ENCODE data around the gene TBX10. TPM values are rescaled to one million over a fixed set of nuclear protein-coding genes. Genes with fewer than 3 reads are reported as not detected.
A peak's percentile ranks its signal among the peaks of the same experiment; 100 is the strongest.

Gene TBX10
- total RNA-seq, 2 experiments from 2014 or later: not detected

DNA sequence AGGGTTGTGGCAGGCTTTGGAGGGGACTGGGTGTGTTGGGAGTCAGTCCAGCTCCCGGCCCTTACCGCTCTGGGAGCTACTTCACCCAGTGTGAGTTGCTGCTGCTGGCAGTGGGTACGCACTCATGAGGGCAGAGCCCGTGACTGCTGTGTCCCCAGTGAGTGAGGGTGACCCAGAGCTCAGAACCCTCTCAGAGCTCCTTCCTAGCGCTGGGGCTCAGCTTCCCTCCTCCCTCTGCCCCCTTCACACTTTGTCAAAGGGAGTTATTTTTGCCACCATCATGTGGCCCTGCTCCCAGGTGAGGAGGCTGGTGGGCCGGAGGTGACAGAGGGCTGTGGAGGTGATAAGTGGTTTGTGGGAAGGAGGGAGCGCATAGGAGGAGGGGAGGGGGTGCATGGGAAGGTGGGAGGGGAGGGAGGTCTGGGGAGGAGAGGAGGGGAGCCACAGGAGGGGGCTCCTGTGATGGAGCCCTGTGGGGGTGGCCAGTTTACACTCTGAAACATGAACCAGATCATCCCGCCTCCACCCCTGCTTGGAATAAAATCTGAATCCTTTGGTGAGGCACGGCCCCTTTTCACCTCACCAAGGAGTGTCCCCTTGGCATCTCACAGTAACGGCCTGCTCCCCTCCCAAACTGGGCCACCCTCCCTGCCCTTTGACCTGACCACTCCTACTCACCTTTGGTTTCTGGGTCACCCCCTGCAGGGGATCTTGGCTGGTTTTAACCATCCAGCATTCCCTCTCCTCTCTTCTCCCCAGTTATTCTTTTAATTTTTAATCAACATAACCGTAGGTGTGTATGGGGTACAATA, 22.9 kb downstream of the TBX10 start:
- POLR2A ChIA-PET: interaction anchor here (1.0 to 4.7 kb wide), 3 partner anchors 9 to 13 kb away, joined by 3 to 41 read pairs (median 6); partner anchors contain the start of gene NUDT8
- ATAC-seq (ENCODE audit: low read depth): no peak
- H3K4me3 Mint-ChIP-seq: peak overlapping the region; percentile 81
- peaks cover 10% of the 10 kb centered on the region for H3K27me3 Mint-ChIP-seq
- peaks cover 17% of the 10 kb centered on the region for H3K4me1 Mint-ChIP-seq
- peaks cover 2% of the 10 kb centered on the region for H3K36me3 Mint-ChIP-seq
- DNase-seq: no peak
- H3K9me3 Mint-ChIP-seq: no peaks in the 10 kb centered on the region
- H3K27ac Mint-ChIP-seq: peak overlapping the region; percentile 95

DNA sequence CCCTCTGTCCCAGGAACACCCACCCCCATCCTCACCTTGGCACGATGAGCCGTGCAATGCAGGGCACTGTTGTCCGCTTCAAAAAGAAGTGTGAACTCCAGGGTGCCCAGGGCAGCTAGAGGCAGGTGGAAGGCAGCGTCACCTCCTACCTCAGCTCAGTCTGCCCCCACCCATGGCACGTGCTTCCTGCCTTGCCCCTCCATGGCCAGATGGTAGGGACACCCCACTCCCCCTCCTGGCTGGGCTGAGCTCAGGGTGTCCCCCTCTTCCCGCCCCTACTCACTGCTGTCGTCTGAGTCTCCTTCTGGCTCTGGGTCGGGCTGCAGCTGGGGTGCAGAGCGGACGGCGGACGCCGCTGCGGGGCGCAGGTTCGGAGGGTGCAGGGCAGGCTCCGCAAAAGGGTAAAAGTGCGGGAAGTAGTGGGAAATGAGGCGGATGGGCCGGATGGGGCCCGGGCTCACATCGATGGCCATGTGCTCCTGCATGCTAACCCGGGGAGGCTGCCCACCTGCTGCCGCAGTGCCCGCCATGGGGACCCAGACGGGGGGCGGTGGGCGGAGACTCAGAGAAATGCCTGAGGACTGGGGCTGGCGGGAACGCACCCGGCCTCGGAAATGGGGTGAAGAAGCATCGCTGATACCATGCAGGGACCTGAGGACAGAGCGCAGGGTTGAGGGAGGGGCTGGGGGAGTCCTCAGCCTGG, 23.7 kb downstream of the TBX10 start:
- no peak for DNase-seq
- Mint-ChIP-seq H3K4me1 (peaks cover 17% of the 10 kb centered on the region), H3K27me3 (peaks cover 10% of the 10 kb centered on the region), H3K27ac (peak overlapping the region; percentile 95), H3K4me3 (peak overlapping the region; percentile 81), H3K9me3 (no peaks in the 10 kb centered on the region), H3K36me3 (peaks cover 2% of the 10 kb centered on the region)
- ATAC-seq (ENCODE audit: low read depth): peak; percentile 8
- POLR2A ChIA-PET: interaction anchor here (1.0 to 4.7 kb wide), 2 partner anchors 8 to 14 kb away, joined by 3 to 41 read pairs; partner anchors contain the start of gene NUDT8

DNA sequence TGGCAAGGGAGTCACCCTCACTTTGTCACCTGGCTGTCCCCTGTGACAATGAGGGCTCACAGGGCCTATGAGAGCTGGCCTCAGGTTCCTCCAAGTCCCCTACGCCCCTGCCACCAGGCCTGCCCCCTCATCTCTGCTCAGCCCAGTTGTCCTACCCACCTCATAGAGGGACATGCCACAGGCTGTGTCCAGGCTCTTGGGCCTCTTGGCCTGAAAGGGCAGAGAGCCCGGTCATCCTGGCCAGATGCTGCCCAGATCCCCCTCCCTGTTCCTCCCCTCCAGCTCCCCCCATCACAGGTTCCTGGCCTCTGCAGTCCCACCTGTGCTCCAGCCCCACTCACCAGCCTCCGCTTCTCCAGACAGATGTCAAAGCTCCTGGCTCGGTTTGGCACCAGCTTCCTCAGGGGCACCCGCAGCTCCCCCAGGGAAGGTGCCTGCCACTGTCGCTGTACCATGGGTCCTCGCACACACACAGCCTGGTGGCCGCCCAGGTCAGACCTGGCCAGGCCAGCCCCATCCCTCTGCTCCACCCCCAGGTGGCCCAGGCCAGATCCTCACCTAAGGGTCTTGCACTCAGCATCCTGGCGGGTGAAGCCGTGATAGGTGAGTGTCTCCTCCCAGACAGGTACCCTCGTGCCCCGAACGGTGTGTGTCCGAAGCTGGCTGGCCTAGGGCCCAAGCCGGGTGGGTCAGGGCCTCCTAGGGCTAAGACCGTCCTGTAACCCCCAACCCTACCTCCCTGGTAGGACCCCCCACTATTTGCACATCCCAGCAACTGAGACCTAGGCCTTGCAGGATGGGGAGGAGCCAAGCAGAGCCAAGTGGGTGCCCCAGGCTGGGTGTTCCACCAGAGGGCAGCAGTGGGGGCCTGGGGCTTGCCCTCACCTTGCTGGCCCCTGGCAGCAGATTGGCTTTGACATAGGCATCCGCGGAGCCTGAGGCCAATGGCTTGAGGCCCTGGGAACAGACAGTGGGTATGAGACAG, 24.5 kb downstream of the TBX10 start:
- no peaks in the 10 kb centered on the region for H3K9me3 Mint-ChIP-seq
- peaks cover 10% of the 10 kb centered on the region for H3K27me3 Mint-ChIP-seq
- H3K4me1 Mint-ChIP-seq: peaks cover 15% of the 10 kb centered on the region
- ATAC-seq (ENCODE audit: low read depth) (peak; percentile 47), DNase-seq (peak; percentile 83)
- POLR2A ChIA-PET: interaction anchor here (1.5 to 4.7 kb wide), 4 partner anchors 14 to 54 kb away, joined by 3 to 41 read pairs (median 9); partner anchors contain the start of genes GSTP1 and NUDT8
- peak overlapping the region; percentile 95 for H3K27ac Mint-ChIP-seq
- H3K4me3 Mint-ChIP-seq: peak overlapping the region; percentile 81
- peaks cover 2% of the 10 kb centered on the region for H3K36me3 Mint-ChIP-seq

DNA sequence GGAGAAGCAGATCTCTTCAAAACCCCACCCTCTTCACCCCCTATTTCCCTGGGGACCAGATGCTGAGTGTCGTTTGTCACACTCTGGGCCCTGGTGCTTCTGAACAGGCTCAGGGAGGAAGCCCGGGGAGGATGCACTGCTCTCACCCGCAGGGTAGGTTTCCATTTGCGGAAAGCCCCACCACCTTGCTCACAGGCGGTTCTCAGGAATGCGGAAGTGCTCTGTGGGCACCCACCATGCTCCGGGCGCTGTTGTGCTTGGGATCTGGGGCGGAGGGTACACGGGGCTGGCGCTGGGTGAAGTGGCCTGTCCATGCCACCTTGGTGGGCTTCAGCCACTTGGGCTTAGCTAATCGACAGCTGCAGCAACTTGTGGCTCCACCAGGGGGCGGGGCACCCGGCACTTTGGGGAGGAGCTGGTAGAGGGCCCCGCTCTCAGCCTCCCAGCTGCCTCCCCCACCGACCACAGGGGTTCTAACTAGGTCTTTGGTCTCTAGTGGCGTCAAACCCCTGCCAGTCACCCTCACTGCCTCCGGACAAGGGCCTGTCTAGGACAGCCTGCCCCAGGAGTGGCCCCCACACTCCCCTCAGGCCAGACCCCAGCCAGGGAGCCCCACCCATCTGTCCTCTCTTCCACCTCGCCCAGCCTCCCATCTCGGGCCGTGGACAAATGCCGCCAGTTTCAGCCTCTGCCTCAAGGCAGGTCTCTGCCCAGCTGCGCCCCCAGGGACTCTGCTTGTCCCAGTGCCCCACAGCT, 25.4 kb downstream of the TBX10 start:
- peaks cover 5% of the 10 kb centered on the region for H3K36me3 Mint-ChIP-seq
- H3K4me1 Mint-ChIP-seq: peaks cover 15% of the 10 kb centered on the region
- H3K9me3 Mint-ChIP-seq: no peaks in the 10 kb centered on the region
- peaks cover 10% of the 10 kb centered on the region for H3K27me3 Mint-ChIP-seq
- ATAC-seq (ENCODE audit: low read depth): peak; percentile 82
- peak overlapping the region; percentile 95 for H3K27ac Mint-ChIP-seq
- peak overlapping the region; percentile 81 for H3K4me3 Mint-ChIP-seq
- POLR2A ChIA-PET: interaction anchor here (0.6 to 4.7 kb wide), 5 partner anchors 15 to 568 kb away, joined by 3 to 41 read pairs (median 8); partner anchors contain the start of genes GSTP1 and NUDT8
- DNase-seq: peak; percentile 86

DNA sequence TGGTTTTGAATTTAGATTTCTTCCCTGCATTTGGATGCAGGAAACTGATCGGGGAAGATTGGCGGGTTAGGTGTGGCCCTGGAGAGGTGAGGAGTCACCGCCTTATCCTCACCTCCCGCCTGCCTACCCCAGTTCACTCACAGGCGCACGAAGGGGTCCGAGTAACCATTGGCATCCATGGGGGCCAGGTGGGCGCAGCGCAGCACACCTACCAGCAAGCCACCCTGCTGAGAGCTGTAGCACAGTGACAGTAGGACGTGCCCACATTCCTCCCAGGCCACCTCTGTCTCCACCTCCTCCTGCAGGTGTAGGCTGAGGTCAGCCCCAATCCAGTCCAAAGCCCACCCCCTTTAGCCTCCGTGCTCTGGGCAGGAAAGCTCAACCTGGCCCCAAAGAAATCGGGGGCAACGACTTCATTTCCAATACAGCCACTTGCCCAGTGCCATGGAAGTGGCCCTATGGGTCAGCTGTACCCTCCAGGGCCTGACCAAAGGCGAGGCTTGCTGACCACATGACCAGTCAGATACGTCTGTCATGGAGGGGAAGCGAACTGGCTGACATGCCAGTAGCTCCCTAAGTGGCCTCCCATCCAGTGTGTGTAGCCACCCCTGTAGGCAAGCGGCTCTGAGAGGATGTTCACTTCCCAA, 26.1 kb downstream of the TBX10 start:
- peaks cover 10% of the 10 kb centered on the region for H3K27me3 Mint-ChIP-seq
- DNase-seq (no peak), ATAC-seq (ENCODE audit: low read depth) (no peak)
- peak overlapping the region; percentile 95 for H3K27ac Mint-ChIP-seq
- peak overlapping the region; percentile 81 for H3K4me3 Mint-ChIP-seq
- no peaks in the 10 kb centered on the region for H3K9me3 Mint-ChIP-seq
- H3K36me3 Mint-ChIP-seq: peaks cover 9% of the 10 kb centered on the region
- POLR2A ChIA-PET: interaction anchor here (0.5 to 4.7 kb wide), 6 partner anchors 16 to 567 kb away, joined by 3 to 41 read pairs (median 6); partner anchors contain the start of genes GSTP1 and NUDT8
- peaks cover 19% of the 10 kb centered on the region for H3K4me1 Mint-ChIP-seq

DNA sequence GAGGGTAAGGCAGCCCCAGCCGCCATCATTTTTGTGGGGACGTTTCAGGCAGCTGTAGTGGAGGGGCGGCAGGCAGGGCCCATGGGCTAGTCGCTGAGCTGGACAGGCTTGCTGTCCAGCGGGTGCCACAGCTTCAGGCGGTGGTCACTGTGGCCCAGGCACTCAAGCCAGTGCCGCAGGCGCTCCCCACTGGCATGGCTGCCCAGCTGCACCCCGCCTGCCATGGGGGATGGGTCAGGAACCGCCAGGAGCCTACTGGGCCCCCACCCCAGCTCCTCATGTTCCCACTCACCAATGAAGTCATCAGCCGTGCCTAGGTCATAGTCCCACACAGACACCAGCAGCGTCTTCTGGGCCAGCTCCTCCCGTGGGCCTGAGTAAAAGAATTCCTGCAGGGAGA, 26.8 kb downstream of the TBX10 start:
- Mint-ChIP-seq H3K27ac (peak overlapping the region; percentile 95), H3K36me3 (peaks cover 9% of the 10 kb centered on the region), H3K4me1 (peaks cover 21% of the 10 kb centered on the region), H3K27me3 (peaks cover 7% of the 10 kb centered on the region), H3K9me3 (no peaks in the 10 kb centered on the region), H3K4me3 (no peak overlapping the region)
- DNase-seq (no peak), ATAC-seq (ENCODE audit: low read depth) (no peak)
- POLR2A ChIA-PET: interaction anchor here (0.5 to 4.7 kb wide), 3 partner anchors 17 to 222 kb away, joined by 3 to 41 read pairs (median 10); partner anchors contain the start of gene NUDT8

DNA sequence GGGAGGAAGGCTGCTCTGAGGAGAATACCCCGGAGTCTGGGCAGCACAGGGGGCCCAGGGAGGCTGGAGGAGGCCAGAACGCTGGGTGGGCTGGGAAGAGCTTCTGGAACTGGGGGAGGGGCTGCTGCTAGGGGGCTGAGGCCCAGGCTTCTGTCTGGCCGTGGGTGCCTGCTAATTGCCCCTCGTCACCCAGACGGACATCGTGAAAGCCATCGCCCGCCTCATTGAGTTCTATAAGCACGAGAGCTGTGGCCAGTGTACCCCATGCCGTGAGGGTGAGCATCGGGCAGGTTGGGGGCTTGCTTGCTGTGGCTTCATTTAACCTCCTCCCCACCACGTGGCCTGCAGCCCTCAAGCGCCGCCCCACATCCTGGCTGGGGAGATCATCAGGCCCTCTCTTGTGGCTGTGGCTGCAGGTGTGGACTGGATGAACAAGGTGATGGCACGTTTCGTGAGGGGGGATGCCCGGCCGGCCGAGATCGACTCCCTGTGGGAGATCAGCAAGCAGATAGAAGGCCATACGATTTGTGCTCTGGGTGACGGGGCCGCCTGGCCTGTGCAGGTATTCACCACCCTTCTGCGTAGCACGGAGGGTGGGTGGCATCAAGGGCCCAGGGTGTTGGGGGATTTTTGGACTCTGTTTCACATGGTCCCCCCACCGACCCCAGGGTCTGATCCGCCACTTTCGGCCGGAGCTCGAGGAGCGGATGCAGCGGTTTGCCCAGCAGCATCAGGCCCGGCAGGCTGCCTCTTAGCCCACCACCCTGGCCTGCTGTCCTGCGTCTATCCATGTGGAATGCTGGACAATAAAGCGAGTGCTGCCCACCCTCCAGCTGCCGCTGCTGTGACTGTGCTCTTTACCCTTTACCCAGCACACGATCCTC, 27.6 kb downstream of the TBX10 start:
- Mint-ChIP-seq H3K4me3 (no peak overlapping the region), H3K27ac (peak overlapping the region; percentile 12)
- POLR2A ChIA-PET: interaction anchor here (4.7 kb wide), 1 partner anchor 18 kb away, joined by 41 read pairs; the partner anchor contains the start of gene NUDT8

DNA sequence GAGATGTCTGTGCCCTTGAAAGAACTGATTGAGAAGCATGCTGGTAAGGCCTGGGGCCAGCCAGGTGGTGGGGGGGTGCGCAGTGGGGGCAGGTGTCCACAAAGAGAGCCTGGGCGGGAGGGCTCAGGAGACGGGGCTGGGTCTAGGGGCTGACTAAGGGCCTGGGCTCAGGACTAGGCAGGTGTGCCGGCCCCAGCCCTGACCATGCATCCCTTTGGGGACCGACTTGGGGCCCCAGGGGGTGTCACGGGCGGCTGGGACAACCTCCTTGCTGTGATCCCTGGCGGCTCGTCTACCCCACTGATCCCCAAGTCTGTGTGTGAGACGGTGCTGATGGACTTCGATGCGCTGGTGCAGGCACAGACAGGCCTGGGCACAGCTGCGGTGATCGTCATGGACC, 28.4 kb downstream of the TBX10 start:
- ATAC-seq (ENCODE audit: low read depth): no peak
- Mint-ChIP-seq H3K4me3 (no peak overlapping the region), H3K27ac (no peak overlapping the region)

More for the DNA sequence above, 27.6 kb downstream of the TBX10 start:
- H3K4me1 Mint-ChIP-seq: peaks cover 19% of the 10 kb centered on the region
- DNase-seq (no peak), ATAC-seq (ENCODE audit: low read depth) (no peak)
- H3K9me3 Mint-ChIP-seq: no peaks in the 10 kb centered on the region
- peaks cover 2% of the 10 kb centered on the region for H3K27me3 Mint-ChIP-seq
- peaks cover 9% of the 10 kb centered on the region for H3K36me3 Mint-ChIP-seq

DNA sequence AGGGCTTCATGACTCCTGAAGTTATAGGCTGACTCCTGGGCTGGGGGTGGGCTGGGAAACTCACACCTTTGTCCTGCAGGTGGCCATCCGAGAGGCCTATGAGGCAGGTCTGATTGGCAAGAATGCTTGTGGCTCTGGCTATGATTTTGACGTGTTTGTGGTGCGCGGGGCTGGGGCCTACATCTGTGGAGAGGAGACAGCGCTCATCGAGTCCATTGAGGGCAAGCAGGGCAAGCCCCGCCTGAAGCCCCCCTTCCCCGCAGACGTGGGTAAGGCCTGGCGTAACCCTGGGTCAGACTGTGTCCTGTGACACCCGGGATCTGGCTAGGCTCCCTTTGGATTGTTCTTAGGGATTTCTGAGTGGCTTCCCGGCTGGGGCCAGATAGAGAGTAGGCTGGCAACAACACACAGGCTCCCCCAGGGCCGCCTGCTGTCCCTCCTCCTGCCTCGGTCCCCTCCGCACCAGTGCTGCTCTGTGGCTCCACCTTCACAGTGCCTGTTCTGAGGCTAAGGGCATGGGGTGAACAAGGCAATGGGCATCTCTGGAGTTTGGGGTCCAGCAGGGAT, 29.2 kb downstream of the TBX10 start:
- H3K27me3 Mint-ChIP-seq: no peaks in the 10 kb centered on the region
- peaks cover 9% of the 10 kb centered on the region for H3K36me3 Mint-ChIP-seq
- H3K9me3 Mint-ChIP-seq: no peaks in the 10 kb centered on the region
- POLR2A ChIA-PET: interaction anchor here (0.6 kb wide), 1 partner anchor 229 kb away, joined by 4 read pairs; no protein-coding TSS in a partner anchor
- H3K27ac Mint-ChIP-seq: no peak overlapping the region
- DNase-seq (no peak), ATAC-seq (ENCODE audit: low read depth) (no peak)
- H3K4me3 Mint-ChIP-seq: no peak overlapping the region
- peaks cover 18% of the 10 kb centered on the region for H3K4me1 Mint-ChIP-seq

More for the DNA sequence above, 28.4 kb downstream of the TBX10 start:
- DNase-seq: no peak
- POLR2A ChIA-PET: no interaction called here
- Mint-ChIP-seq H3K9me3 (no peaks in the 10 kb centered on the region), H3K4me1 (peaks cover 19% of the 10 kb centered on the region), H3K27me3 (no peaks in the 10 kb centered on the region), H3K36me3 (peaks cover 9% of the 10 kb centered on the region)

DNA sequence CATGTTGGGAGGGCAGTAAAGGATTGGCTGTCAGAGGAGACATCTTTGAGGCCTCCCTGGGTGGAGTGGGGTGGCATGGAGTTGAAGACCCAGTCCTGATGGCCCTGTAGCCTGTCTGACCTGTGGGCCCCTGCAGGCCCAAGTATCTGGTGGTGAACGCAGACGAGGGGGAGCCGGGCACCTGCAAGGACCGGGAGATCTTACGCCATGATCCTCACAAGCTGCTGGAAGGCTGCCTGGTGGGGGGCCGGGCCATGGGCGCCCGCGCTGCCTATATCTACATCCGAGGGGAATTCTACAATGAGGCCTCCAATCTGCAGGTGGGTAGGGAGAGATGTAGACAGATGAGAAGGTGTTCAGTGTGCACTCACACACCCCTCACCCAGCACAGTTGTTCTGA, 30.2 kb downstream of the TBX10 start:
- H3K4me1 Mint-ChIP-seq: peaks cover 16% of the 10 kb centered on the region
- H3K9me3 Mint-ChIP-seq: no peaks in the 10 kb centered on the region
- POLR2A ChIA-PET: interaction anchor here (1.3 kb wide), 1 partner anchor 21 kb away, joined by 3 read pairs; the partner anchor contains the start of gene NUDT8
- H3K36me3 Mint-ChIP-seq: peaks cover 9% of the 10 kb centered on the region
- H3K27me3 Mint-ChIP-seq: no peaks in the 10 kb centered on the region
- H3K27ac Mint-ChIP-seq: no peak overlapping the region
- H3K4me3 Mint-ChIP-seq: no peak overlapping the region
- DNase-seq: no peak
- ATAC-seq (ENCODE audit: low read depth): no peak
